Activated T-cell treated with anti-CD3 and anti-CD28 coated beads, Interleukin-2, amount 50 U/mL, for 48 hours (primary cell): Measurements from ENCODE around the gene GPR137.
"Not testable (repeated sequence)": the region's sequence is repeated elsewhere in the genome, so short reads cannot be mapped to it uniquely, and the experiment has no call there.

Source experiments
- DNase-seq, 2 experiments: peaks; one replicate each; pipeline ENCODE4 v3.0.0-alpha.2; 2020

GPR137 gene

GRCh38 chr11:64322925-64323260 is 37.2 kb downstream of the GPR137 start:
- DNase-seq, result no peak

GRCh38 chr11:64323373-64323772 is 37.7 kb downstream of the GPR137 start:
- no peak for DNase-seq

DNA sequence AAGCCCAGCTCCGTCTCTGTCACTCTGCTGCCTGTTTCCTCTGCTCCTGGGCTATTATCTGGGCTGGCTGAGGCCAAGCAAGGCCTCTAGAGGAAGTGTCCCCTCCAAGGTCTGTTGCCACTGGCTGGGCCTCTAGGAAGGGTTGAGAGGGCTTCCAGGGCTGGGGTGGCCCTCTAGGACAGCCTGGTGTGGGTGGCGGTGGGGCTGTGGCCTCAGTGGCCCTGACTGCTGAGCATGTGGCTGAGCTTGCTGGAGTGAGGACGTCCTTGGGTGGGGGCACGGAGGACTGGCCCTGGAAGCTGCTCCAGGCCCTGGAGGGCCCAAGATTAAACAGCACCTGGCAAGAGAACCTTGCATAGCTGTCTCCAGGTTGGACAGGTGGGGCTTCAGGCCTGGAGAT is 38.3 kb downstream of the GPR137 start:
- not testable (repeated sequence) for DNase-seq

DNA sequence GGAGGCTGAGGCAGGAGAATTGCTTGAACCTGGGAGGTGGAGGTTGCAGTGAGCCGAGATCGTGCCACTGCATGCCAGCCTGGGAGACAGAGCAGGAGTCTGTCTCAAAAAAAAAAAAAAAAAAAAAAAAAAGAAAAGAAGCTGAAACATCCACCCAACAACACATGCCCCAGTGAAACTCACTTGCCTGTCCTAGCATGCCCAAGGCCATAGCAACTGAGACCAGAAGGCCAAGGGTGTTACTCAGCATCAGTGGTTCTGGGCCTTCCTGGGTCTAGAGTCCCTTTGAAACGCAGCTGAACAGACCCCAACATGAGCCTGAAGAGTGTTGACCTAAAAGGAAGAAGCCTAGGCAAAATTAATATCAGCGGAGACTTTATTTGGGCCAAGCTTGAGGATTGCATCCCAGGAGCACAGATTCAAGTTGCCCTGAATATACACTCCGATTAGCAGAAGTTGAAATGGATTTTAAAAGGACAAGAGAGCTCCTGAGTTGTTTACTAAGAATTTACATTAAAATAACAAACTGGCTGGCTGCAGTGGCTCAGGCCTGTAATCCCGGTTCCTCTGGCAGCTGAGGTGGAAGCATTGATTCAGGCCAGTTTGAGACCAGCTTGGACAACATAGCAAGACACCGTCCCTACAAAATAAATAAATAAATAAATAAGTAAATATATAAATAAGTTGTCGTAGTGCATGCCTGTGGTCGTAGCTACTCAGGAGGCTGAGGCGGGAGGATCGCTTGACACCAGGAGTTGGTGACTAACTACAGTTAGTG is 39.2 kb downstream of the GPR137 start:
- no peak for DNase-seq

GRCh38 chr11:64327375-64327774 is 41.7 kb downstream of the GPR137 start:
- no peak for DNase-seq

GRCh38 chr11:64327993-64328392 is 42.3 kb downstream of the GPR137 start:
- DNase-seq, result no peak

DNA sequence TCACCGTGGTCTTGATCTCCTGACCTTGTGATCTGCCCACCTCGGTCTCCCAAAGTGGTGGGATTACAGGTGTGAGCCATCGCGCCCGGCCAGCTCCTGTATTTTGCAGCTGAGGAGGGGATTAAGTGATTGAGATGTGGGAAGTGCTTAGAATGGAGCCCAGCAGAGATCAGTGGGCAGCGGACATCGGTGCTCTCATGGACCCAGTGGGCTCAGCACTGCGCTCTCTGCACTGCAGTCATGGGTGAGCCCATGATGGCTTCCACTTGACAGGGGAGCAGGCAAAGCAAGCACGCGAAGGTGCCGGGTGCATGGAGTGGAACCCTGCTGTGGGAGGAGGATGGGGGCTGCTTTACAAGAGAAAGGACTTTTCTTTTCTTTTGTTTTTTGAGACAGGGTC is 45.2 kb downstream of the GPR137 start:
- DNase-seq, result no peak

DNA sequence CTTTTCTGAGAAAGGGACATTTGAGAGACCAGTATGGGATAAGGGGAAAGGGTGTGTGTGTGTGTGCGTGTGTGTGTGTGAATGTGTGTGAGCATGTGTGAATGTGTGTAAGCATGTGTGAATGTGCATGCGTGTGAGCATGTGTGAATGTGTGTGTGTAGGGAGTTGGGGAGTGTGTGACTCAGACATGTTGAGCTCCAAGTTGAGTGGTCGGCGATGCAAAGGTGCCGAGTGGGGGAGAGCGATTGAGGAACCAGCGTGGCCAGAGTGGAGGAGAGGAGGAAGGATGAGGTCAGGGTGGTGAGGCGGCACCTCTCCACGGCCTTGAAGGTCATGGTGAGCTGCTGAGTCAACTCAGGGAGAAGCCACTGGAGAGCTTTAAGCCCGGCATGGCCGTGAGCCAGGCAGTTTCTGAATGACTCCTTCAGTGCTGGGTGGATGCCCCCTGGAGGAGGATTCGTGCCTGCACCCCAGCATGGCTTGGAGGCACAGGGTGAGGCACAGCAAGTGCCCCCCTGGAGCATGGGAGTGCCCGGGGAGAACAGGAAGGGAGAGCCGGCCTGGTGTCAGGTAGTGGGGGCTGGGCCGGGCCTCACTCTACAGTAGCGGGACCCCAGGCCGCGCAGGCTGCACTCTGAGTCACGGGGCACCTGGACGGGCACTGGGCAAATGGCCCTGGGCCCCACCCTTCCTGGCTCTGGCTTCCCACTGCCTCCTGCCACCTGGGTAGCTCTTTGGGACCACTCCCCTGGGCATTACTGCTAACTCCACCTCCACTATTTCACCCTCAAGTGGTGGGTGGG is 46.1 kb downstream of the GPR137 start:
- peak; percentile 89 to 91 for DNase-seq

DNA sequence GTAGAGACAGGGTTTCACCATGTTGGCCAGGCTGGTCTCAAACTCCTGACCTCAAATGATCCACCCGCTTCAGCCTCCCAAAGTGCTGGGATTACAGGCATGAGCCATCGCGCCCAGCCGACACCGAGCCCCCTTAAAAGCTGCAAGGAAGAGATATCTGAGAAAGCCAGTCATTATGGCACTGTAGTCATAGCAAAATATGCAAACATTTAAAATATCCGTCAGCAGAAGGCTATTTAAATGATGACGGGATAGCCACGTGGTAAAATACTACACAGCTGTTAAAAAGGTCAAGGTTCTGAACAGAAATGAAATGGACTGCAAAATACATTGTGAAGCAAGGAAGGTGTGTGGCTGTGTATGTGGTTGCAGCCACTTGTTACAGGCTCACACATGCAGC is 47.9 kb downstream of the GPR137 start:
- DNase-seq, result no peak

- DNase-seq, result peak; percentile 72 to 77
These were observed 49.4 kb downstream of the GPR137 start for GRCh38 chr11:64334764-64335735.

- DNase-seq, result no peak
These were observed 52.0 kb downstream of the GPR137 start for GRCh38 chr11:64337538-64338249.

DNA sequence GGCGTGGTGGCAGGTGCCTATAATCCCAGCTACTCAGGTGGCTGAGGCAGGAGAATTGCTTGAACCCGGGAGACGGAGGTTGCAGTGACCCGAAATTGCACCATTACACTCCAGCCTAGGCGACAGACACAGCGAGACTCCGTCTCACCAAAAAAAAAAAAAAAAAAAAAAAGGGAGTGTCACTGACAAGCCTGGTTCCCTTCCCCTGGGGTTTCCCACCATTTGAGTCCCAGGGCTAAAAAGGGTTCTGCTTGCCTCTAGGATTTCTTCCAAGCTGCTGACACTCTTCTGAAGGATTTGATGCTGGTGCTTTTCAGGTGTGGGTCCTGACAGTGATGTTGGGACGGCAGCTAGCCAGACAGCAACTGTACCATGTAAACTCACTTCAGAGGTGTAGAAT is 53.1 kb downstream of the GPR137 start:
- no peak for DNase-seq
